ENCODE data around the gene ZNF513. TPM values are rescaled to one million over a fixed set of nuclear protein-coding genes. Genes with fewer than 3 reads are reported as not detected.

The ZNF513 gene
- polyA plus RNA-seq, 2 of the 4 experiments (the other 2 are of a cell fraction) = 10.8 to 22.7 TPM

GRCh38 chr2:27362678-27363420, 17.7 kb downstream of the ZNF513 start:
- CTCF ChIA-PET = interaction anchor here (0.8 to 3.3 kb wide), 4 partner anchors 11 to 266 kb away, joined by 3 to 13 read pairs (median 4); no protein-coding TSS in a partner anchor
- Histone ChIP-seq H3K27ac (no peak overlapping the region), H3K4me3 (no peak overlapping the region), H3K4me2 (no peak overlapping the region), H3K9me3 (no peaks in the 10 kb centered on the region), H3K4me1 (peaks cover 7% of the 10 kb centered on the region; the same call in 2 of the 3 replicates)
- DNase-seq (ENCODE audit: low read depth in 1 of 2, low spot score in 1 of 2) (no peak), ATAC-seq (no peak; a peak in 1 of 6 replicates), FAIRE-seq (no peak)
- 86% methylated on average over 4 of the region's 4 CpGs for WGBS (ENCODE audit: missing lambda C conversion rate)
- TF ChIP-seq MAFK (IDR thresholded peaks at IDR 0.05; ENCODE audit: partially characterized antibody) = no peak
- TF ChIP-seq KDM1A (IDR thresholded peaks at IDR 0.05; ENCODE audit: low read depth) = no peak
- TF ChIP-seq EP300 (IDR thresholded peaks at IDR 0.05) = no peak
- TF ChIP-seq CHD4 (IDR thresholded peaks at IDR 0.05; ENCODE audit: borderline replicate concordance) = no peak
- no peak for TF ChIP-seq JUNB (IDR thresholded peaks at IDR 0.05)
- 0 out of 5 replicates have a peak, but pooled peaks of 1 of the 2 experiments have one; percentile 43 for TF ChIP-seq JUN (IDR thresholded peaks at IDR 0.05)
- TF ChIP-seq FOXS1 (CRISPR knock-in tag; IDR thresholded peaks at IDR 0.05) = no peak
- POLR2A ChIA-PET = interaction anchor here (0.6 kb wide), 1 partner anchor 11 kb away, joined by 3 read pairs; no protein-coding TSS in a partner anchor

DNA sequence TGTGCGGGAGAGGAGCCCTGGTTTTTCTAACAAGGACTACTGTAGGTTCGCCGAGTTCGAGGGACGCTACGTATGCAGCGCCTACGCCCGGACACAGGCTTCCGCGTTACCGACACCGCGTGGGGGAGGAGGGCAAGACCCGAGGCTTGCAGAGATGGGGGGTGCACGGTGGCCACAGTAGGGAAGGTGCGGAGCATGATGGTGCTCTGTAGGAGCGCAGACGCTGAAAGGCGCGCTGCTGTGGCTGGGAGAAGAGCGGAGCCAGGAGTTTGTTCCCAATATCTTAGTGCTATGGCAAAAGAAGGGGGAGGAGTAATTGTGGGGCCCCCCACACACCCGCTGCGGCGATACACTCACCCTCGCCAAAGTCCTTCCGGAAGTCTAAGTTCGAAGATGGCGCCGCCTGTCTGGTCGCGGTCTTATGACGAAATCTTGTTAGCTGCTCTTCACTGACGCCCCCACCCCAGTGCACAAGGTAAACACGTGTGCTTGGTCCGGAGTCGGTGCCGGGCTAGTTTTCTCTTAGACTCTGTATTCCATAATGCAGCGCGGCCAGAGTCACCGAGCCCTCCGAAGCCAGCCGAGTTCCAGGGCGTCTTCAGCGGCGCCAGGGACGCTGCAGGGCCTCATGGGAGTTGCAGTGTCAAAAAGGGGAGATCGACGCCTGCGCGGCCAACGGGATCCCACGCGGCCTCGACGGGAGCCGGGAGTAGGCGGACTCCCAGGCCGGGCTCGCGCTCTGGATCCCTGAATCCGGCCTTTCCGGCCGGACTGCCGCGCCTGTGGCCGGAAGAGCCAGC, 24.0 kb downstream of the ZNF513 start, which contains the start of gene GTF3C2:
TSS of gene GTF3C2 (minus strand) at position 383 of the 800 bp plus-strand sequence. CDS start 13,210 bp downstream, outside the sequence.
- WGBS (ENCODE audit: missing lambda C conversion rate) = 1% methylated on average over 35 of the region's 67 CpGs
- POLR2A ChIA-PET = interaction anchor here (0.9 to 2.3 kb wide), 10 partner anchors 9 to 145 kb away, joined by 3 to 25 read pairs (median 4); partner anchors contain the start of genes ATRAID, EIF2B4, SLC5A6 and SNX17
- peak; percentile 93 to 96 for ATAC-seq
- 0 out of 2 replicates have a peak, but pooled peaks have one; percentile 22 for TF ChIP-seq HOXA7 (CRISPR knock-in tag; IDR thresholded peaks at IDR 0.05)
- no peak for TF ChIP-seq RNF2 (IDR thresholded peaks at IDR 0.05; ENCODE audit: borderline replicate concordance, low read depth)
- TF ChIP-seq HDAC2 (IDR thresholded peaks at IDR 0.05) = peak; percentile 88; the same call in 1 of the 2 replicates
- no peak for TF ChIP-seq EP300 (IDR thresholded peaks at IDR 0.05)
- TF ChIP-seq, protein P1, sequence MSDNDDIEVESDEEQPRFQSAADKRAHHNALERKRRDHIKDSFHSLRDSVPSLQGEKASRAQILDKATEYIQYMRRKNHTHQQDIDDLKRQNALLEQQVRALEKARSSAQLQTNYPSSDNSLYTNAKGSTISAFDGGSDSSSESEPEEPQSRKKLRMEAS (IDR thresholded peaks at IDR 0.05) = peak; percentile 98
- TF ChIP-seq SREBF2 (IDR thresholded peaks at IDR 0.05) = no peak
- TF ChIP-seq, protein P2, sequence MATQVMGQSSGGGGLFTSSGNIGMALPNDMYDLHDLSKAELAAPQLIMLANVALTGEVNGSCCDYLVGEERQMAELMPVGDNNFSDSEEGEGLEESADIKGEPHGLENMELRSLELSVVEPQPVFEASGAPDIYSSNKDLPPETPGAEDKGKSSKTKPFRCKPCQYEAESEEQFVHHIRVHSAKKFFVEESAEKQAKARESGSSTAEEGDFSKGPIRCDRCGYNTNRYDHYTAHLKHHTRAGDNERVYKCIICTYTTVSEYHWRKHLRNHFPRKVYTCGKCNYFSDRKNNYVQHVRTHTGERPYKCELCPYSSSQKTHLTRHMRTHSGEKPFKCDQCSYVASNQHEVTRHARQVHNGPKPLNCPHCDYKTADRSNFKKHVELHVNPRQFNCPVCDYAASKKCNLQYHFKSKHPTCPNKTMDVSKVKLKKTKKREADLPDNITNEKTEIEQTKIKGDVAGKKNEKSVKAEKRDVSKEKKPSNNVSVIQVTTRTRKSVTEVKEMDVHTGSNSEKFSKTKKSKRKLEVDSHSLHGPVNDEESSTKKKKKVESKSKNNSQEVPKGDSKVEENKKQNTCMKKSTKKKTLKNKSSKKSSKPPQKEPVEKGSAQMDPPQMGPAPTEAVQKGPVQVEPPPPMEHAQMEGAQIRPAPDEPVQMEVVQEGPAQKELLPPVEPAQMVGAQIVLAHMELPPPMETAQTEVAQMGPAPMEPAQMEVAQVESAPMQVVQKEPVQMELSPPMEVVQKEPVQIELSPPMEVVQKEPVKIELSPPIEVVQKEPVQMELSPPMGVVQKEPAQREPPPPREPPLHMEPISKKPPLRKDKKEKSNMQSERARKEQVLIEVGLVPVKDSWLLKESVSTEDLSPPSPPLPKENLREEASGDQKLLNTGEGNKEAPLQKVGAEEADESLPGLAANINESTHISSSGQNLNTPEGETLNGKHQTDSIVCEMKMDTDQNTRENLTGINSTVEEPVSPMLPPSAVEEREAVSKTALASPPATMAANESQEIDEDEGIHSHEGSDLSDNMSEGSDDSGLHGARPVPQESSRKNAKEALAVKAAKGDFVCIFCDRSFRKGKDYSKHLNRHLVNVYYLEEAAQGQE (IDR thresholded peaks at IDR 0.05) = peak; percentile 76
- TF ChIP-seq RARB (CRISPR knock-in tag; IDR thresholded peaks at IDR 0.05) = no peak
- TF ChIP-seq RCOR1 (IDR thresholded peaks at IDR 0.05; ENCODE audit: low read depth, low read length) = no peak
- no peak for TF ChIP-seq NPAS2 (CRISPR knock-in tag; IDR thresholded peaks at IDR 0.05; ENCODE audit: borderline replicate concordance)
- no peak for TF ChIP-seq FOXS1 (CRISPR knock-in tag; IDR thresholded peaks at IDR 0.05)
- TF ChIP-seq CBX8 (IDR thresholded peaks at IDR 0.05) = no peak
- peak; percentile 73; the same call in 1 of the 2 replicates for TF ChIP-seq PHF8 (IDR thresholded peaks at IDR 0.05; ENCODE audit: borderline replicate concordance, low read depth)
- TF ChIP-seq EHF (CRISPR knock-in tag; IDR thresholded peaks at IDR 0.05) = no peak
- no peak for TF ChIP-seq CTCF (IDR thresholded peaks at IDR 0.05)
- TF ChIP-seq ZNF302 (CRISPR knock-in tag; IDR thresholded peaks at IDR 0.05) = no peak
- no peak for TF ChIP-seq CBX2 (IDR thresholded peaks at IDR 0.05; ENCODE audit: borderline replicate concordance, low read depth)
- no peak for TF ChIP-seq HMGXB4 (CRISPR knock-in tag; IDR thresholded peaks at IDR 0.05; ENCODE audit: borderline replicate concordance)
- no peak; a peak in 1 of 4 replicates for TF ChIP-seq CEBPB (IDR thresholded peaks at IDR 0.05)
- no peak for TF ChIP-seq BHLHE40 (IDR thresholded peaks at IDR 0.05; ENCODE audit: low read depth, low read length)
- no peak for TF ChIP-seq CHD4 (IDR thresholded peaks at IDR 0.05; ENCODE audit: borderline replicate concordance)
- no peak for TF ChIP-seq ZC3H11A (IDR thresholded peaks at IDR 0.05)

More for the DNA sequence above, 24.0 kb downstream of the ZNF513 start, which contains the start of gene GTF3C2:
- peak within 1 kb of the TSS; percentile 82 for H3K4me3 ChIP-seq
- peak within 1 kb of the TSS; percentile 83 to 91 for H3K27ac ChIP-seq
- H3K4me2 ChIP-seq = peak within 1 kb of the TSS; percentile 77
- CTCF ChIA-PET = interaction anchor here (0.5 to 2.9 kb wide), 6 partner anchors 9 to 1382 kb away, joined by 3 to 21 read pairs (median 4); partner anchors contain the start of genes EIF2B4 and SNX17
- no peak for FAIRE-seq
- peak; percentile 95 to 99 for DNase-seq (ENCODE audit: low read depth in 1 of 2, low spot score in 1 of 2)
- H3K9me3 ChIP-seq = no peaks in the 10 kb centered on the region
- H3K4me1 ChIP-seq = peaks cover 28% of the 10 kb centered on the region

All from A549 (cell line).